ENCODE measurements around the gene NFATC2. TPM values are rescaled to one million over a fixed set of nuclear protein-coding genes. Genes with fewer than 3 reads are reported as not detected.

The NFATC2 gene
- total RNA-seq, 2 donors from 2014 or later: 4.3 to 8.4 TPM

DNA sequence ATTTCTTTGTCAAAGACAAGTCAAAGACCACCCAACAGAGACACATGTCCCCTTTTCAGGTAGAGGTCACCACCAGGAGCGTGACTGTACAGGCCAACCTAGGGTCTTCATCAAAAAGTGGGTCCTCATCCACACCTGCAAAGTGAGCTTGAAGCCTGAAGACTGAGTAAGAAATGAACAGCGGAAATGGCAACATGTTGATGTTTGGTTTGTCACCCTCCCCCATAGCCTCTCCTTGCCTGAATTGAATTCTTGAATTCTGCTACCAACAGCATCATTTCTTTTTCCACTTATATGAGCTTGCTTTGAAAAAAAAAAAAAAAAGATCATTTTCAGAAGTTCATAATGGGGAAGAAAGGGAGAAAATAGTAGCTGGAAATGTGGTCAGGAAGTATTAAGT, 104.4 kb downstream of the NFATC2 start:
- intact Hi-C loops (cut with DNase I): no loop called here
- WGBS: 92% methylated on average over 2 of the region's 2 CpGs

DNA sequence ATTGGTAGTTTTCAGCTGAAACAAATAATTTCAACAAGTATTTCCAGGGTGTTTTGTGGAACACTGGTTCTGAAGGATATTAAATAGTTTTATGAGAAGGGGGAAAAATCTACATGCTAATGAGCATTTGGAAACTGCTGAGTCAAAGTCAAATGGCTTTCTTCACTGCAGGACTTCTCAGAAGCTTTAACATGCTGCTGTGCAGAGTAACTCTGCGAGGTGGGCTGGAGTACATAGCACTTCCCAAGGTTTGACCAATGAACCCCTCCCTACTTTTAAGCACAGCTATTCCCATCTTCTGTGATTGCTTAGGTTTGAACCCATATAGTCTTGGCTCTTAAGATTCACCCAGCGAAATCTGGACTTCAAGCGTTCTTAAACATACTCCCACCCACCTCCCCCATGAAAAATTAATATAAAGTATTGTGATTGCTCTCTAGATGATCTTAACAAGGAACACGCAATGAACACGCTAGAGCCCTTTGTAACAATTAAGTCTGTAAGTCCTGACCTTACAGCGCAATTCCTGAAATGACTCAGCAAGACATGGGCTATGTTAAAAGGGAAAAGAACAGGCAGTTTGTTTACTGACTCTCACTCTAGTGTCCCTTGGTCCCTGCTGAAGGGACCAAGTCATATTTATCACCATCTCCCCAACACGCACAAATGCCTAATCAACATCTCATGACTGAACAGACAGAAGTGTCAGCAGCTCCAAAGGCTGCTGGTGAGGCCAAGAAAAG, 105.2 kb downstream of the NFATC2 start:
- no peak for DNase-seq (ENCODE audit: low spot score)
- H3K27ac ChIP-seq: no peak overlapping the region
- H3K27me3 ChIP-seq (replicated peaks; ENCODE audit: insufficient read depth): no peaks in the 10 kb centered on the region
- TF ChIP-seq POLR2AphosphoS5 (IDR thresholded peaks at IDR 0.05): no peak
- TF ChIP-seq, protein P1, sequence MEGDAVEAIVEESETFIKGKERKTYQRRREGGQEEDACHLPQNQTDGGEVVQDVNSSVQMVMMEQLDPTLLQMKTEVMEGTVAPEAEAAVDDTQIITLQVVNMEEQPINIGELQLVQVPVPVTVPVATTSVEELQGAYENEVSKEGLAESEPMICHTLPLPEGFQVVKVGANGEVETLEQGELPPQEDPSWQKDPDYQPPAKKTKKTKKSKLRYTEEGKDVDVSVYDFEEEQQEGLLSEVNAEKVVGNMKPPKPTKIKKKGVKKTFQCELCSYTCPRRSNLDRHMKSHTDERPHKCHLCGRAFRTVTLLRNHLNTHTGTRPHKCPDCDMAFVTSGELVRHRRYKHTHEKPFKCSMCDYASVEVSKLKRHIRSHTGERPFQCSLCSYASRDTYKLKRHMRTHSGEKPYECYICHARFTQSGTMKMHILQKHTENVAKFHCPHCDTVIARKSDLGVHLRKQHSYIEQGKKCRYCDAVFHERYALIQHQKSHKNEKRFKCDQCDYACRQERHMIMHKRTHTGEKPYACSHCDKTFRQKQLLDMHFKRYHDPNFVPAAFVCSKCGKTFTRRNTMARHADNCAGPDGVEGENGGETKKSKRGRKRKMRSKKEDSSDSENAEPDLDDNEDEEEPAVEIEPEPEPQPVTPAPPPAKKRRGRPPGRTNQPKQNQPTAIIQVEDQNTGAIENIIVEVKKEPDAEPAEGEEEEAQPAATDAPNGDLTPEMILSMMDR (IDR thresholded peaks at IDR 0.05): no peak
- no peak for TF ChIP-seq POLR2A (IDR thresholded peaks at IDR 0.05)
- H3K4me3 ChIP-seq: no peak overlapping the region
- no peaks in the 10 kb centered on the region for H3K9me3 ChIP-seq
- H3K36me3 ChIP-seq: no peaks in the 10 kb centered on the region
- H3K4me1 ChIP-seq (replicated peaks): no peaks in the 10 kb centered on the region
- WGBS: 94% methylated on average over 7 of the region's 7 CpGs
- intact Hi-C loops (cut with DNase I): no loop called here

More for the DNA sequence above, 104.4 kb downstream of the NFATC2 start:
- Histone ChIP-seq H3K36me3 (no peaks in the 10 kb centered on the region), H3K27me3 (replicated peaks; ENCODE audit: insufficient read depth) (no peaks in the 10 kb centered on the region), H3K4me3 (no peak overlapping the region), H3K27ac (no peak overlapping the region), H3K4me1 (replicated peaks) (no peaks in the 10 kb centered on the region), H3K9me3 (no peaks in the 10 kb centered on the region)
- TF ChIP-seq, protein P1 (IDR thresholded peaks at IDR 0.05): no peak
- no peak for TF ChIP-seq POLR2A (IDR thresholded peaks at IDR 0.05)
- no peak for TF ChIP-seq POLR2AphosphoS5 (IDR thresholded peaks at IDR 0.05)
- no peak for DNase-seq (ENCODE audit: low spot score)

DNA sequence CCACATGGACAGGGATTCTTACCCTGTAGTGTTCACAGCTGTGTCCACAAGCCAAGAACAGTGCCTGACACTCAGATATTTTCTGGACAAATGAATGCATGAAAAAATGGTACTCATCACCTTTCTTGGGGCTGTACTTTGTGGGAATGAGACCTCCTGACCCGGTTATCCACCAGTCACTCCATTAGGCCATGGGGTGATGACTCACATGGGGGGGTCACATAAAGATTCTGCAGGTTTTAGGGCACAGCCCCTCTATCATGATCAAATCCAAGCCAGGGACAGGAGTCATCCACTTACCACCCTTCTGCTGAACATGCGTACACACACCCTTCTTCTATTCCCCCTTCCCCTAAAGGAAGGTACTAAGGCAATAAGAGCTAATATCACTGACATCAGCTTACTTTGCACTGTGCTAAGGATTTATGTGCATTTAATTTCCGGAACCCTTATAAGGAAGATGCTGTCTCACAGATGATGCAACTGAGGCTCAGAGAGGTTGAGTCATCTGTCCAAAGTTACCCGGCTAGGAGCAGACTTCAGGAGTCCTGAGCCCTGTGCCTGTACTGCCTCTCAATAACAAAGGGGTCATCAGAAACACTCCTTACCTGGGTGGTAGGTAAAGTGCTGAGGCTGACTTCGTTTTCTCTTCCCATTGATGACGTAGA, 107.8 kb downstream of the NFATC2 start:
- Histone ChIP-seq H3K9me3 (no peaks in the 10 kb centered on the region), H3K4me1 (replicated peaks) (no peaks in the 10 kb centered on the region), H3K4me3 (no peak overlapping the region), H3K27me3 (replicated peaks; ENCODE audit: insufficient read depth) (no peaks in the 10 kb centered on the region), H3K27ac (no peak overlapping the region), H3K36me3 (no peaks in the 10 kb centered on the region)
- WGBS: 94% methylated on average over 6 of the region's 6 CpGs
- TF ChIP-seq POLR2A (IDR thresholded peaks at IDR 0.05): no peak
- TF ChIP-seq, protein P1 (IDR thresholded peaks at IDR 0.05): no peak
- TF ChIP-seq POLR2AphosphoS5 (IDR thresholded peaks at IDR 0.05): no peak
- no peak for DNase-seq (ENCODE audit: low spot score)
- intact Hi-C loops (cut with DNase I): no loop called here

DNA sequence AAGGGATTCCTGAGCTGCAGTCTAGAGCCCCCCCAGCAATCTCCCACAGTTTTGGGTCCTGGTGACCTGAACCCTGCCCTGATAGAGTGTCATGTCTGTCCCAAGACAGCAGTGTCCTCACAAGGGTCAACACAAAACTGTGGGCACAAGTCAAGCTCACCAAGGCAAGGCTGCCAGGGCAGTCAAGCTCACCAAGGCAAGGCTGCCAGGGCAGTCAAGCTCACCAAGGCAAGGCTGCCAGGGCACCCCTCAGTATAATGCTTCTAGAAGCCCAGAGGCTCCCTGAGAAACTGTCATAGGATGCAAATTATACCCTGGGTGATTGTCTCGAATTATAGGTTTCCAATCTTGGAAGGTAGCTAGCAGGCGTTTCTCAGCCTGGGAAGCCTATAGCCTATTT, 108.5 kb downstream of the NFATC2 start:
- Histone ChIP-seq H3K36me3 (no peaks in the 10 kb centered on the region), H3K9me3 (no peaks in the 10 kb centered on the region), H3K4me3 (no peak overlapping the region), H3K27ac (no peak overlapping the region), H3K4me1 (replicated peaks) (no peaks in the 10 kb centered on the region), H3K27me3 (replicated peaks; ENCODE audit: insufficient read depth) (no peaks in the 10 kb centered on the region)
- intact Hi-C loops (cut with DNase I): no loop called here
- TF ChIP-seq, protein P1 (IDR thresholded peaks at IDR 0.05): no peak
- TF ChIP-seq POLR2A (IDR thresholded peaks at IDR 0.05): no peak
- no peak for TF ChIP-seq POLR2AphosphoS5 (IDR thresholded peaks at IDR 0.05)
- WGBS: 92% methylated on average over 2 of the region's 2 CpGs
- DNase-seq (ENCODE audit: low spot score): no peak

DNA sequence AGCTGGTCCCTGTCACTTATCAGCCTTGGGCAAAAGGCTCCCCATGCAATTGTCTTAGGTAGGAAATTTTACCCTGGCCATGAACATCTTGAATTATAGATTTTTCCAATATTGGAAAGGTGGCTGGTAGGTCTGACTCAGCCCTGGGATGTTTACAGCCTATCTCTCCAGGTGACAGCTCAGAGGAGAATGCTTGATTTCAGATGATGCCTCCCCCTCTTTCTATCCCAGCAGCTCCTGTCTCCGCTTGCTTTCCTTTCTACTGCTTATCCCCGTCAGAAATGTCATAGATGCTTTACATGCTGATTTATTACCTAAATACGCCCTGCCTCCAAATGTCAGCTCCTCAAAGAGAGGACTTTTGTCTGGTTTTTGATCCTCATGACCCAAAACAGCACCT, 109.6 kb downstream of the NFATC2 start:
- Histone ChIP-seq H3K36me3 (no peaks in the 10 kb centered on the region), H3K27me3 (replicated peaks; ENCODE audit: insufficient read depth) (no peaks in the 10 kb centered on the region), H3K4me1 (replicated peaks) (no peaks in the 10 kb centered on the region), H3K9me3 (no peaks in the 10 kb centered on the region), H3K4me3 (no peak overlapping the region), H3K27ac (no peak overlapping the region)
- WGBS: 83% methylated on average over 3 of the region's 3 CpGs
- DNase-seq (ENCODE audit: low spot score): no peak
- TF ChIP-seq, protein P1 (IDR thresholded peaks at IDR 0.05): no peak
- no peak for TF ChIP-seq POLR2AphosphoS5 (IDR thresholded peaks at IDR 0.05)
- no peak for TF ChIP-seq POLR2A (IDR thresholded peaks at IDR 0.05)
- intact Hi-C loops (cut with DNase I): no loop called here
